SH-SY5Y (cell line): ENCODE measurements around the gene ANXA3.

Experiments used
- GATA2 ChIP-seq: IDR thresholded peaks from 2 replicates; pipeline ENCODE4 v1.6.1; 2011; ENCODE audit warnings: mild to moderate bottlenecking, low read depth, low read length
- GATA3 ChIP-seq: IDR thresholded peaks from 2 replicates; pipeline ENCODE4 v1.6.1; 2011; ENCODE audit warnings: low read depth, mild to moderate bottlenecking, low read length, moderate library complexity

- no peak for TF ChIP-seq GATA3
- TF ChIP-seq GATA2 = no peak
Measured at GRCh38 chr4:78651250-78651860, 99.8 kb downstream of the ANXA3 start.
